Stomach (tissue), 4 donors: Measurements from ENCODE around the gene KCND2.

ENCODE experiments used
- CTCF ChIP-seq, 7 experiments: fragments of 450-650 bp in 4 of 7; fragments of 200-600 bp in 3 of 7; sonication (generic) in 3 of 7; IDR thresholded peaks; one replicate each; pipeline ENCODE4 v1.5.1; 2016 to 2019; ENCODE audit warnings: antibody characterized with exemption in 7 of 7, control low read depth in 2 of 7, mild to moderate bottlenecking in 1 of 7
- EP300 ChIP-seq: sonication (generic); formaldehyde crosslinking; IDR thresholded peaks from one replicate; pipeline ENCODE4 v1.6.1; 2017; ENCODE audit warnings: antibody characterized with exemption
- POLR2A ChIP-seq, 4 donors: fragments of 450-650 bp; IDR thresholded peaks; one replicate each; pipeline ENCODE4 v1.6.1; 2016; ENCODE audit warnings: antibody characterized with exemption in 4 of 4, control low read depth in 2 of 4, mild to moderate bottlenecking in 1 of 4, moderate library complexity in 1 of 4
- POLR2AphosphoS5 ChIP-seq, 3 donors: sonication (generic); formaldehyde crosslinking; IDR thresholded peaks; one replicate each; pipeline ENCODE4 v1.6.1; 2016; ENCODE audit warnings: antibody characterized with exemption in 3 of 3

DNA sequence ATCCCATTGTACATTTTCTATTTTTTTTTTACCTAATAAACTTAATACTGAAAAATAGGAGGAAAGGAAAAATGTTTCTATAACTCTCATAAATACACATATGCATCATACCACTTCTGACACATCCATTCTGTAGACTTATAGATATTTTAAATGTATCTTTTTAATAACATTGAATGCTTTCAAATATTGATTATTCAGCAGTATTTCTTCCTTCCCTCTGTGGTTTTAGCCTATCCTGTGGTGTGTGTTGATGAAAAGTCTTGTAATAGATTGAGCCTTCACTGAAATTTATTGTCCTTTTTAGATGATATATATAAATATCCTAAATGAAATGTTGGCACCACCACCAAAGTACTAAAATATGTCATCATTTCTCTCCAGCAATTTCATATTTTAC is 366.9 kb downstream of the KCND2 start:
- TF ChIP-seq CTCF (IDR thresholded peaks at IDR 0.05): no peak
- no peak for TF ChIP-seq POLR2AphosphoS5 (IDR thresholded peaks at IDR 0.05)
- TF ChIP-seq POLR2A (IDR thresholded peaks at IDR 0.05): no peak
- TF ChIP-seq EP300: no peak
